ENCODE results near the gene ERCC6L2.

The ERCC6L2 gene

GRCh38 chr9:95971815-95972214 is 96.3 kb downstream of the ERCC6L2 start:
- Histone ChIP-seq H3K27ac (no peak overlapping the region), H3K4me3 (no peak overlapping the region)

- no peak overlapping the region for H3K27ac ChIP-seq
- no peak overlapping the region for H3K4me3 ChIP-seq
Measured at GRCh38 chr9:95974389-95974788, 98.9 kb downstream of the ERCC6L2 start.

DNA sequence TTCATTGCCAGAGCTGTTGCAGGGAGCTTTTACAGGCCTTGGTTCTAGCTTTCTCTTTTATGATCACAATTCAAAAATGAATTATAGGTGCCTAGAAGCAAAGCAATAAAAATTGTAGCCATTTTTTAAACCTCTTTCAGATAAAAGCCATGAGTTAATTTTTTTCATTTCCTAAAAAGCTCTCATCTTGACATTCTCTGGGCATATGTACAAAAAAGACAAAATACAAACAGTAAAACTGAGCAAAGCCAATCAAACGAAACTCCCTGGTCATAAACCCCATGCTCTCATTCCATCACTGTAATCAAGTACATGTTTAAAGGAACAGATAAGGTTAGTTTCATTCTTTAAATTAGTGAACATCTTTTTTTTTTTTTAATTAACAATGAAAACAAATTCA is 101.9 kb downstream of the ERCC6L2 start:
- Histone ChIP-seq H3K4me3 (no peak overlapping the region), H3K27ac (no peak overlapping the region)

- Histone ChIP-seq H3K27ac (no peak overlapping the region), H3K4me3 (no peak overlapping the region)
Measured at GRCh38 chr9:95978106-95978505, 102.6 kb downstream of the ERCC6L2 start.

- Histone ChIP-seq H3K27ac (no peak overlapping the region), H3K4me3 (no peak overlapping the region)
Measured at GRCh38 chr9:95979446-95979845, 104.0 kb downstream of the ERCC6L2 start.

DNA sequence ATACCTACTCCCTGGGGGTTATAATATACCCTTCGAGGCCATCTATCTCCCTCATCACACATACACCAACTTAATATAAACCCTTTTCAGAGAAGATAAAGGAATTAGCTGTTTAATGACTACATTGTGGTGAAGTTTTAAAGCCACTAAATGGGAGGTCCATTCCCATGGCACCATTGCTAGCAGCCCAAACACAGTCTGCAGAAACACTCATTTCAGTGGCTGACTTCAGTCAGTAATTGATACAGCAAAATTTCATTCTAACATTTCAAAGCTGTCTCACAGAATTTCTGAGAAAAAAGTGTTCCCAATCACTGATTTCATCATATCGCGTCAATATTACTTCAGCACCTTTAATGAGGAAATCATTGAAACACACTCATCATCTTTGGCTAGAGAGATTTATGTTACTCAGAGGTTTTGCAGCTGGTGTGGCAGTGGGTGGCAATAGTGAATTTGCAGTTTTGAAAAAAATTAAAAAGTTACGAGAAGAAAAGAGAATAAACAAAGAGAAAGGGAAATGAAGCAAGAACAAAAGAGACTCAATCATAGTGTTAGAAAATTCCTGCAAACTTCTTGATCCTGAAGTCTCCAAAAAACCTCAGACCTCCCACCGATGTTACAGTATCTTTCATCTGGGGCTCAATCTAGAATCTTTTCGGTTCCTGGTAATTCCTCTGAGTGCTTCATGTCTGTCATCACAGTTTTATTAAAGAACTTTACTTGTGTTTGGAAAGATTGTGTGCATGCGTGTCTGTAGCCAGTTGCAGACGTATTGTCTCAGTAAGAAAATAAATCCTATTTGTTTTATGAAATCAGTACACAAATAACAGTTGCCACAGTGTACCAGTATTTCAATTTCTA is 105.0 kb downstream of the ERCC6L2 start:
- no peak overlapping the region for H3K4me3 ChIP-seq

DNA sequence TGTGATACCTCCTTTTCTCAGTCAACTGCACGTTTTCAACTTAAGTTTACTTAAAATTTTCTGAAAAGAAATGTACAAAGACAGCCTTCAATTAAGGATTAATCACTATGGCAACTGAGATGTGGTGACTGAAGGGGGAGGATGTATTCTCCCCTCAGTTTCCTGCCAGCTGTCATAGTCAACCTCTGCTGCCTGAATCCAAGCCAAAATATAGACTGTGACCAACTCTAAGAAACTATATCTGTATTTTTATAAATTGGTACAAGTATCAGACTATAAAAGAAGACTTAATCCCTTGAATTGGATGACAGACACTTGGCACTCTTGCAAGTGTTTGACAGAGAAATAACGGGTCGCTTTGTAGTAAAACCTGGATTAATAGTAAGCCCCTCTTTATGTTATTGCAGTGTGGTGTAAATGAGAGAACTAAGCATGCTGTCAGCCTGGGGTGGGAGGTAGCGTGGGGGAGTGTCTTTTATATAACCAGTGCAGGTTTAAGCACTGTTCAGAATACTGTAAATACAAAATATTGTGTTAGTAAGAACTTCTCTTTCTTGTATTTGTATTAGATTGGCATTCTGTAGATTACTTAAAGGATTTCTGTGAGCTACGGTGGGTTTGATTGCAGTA is 106.4 kb downstream of the ERCC6L2 start:
- Histone ChIP-seq H3K27ac (peak overlapping the region in 1 of 21 experiments; percentile 24), H3K4me3 (no peak overlapping the region)

More for the DNA sequence above, 105.0 kb downstream of the ERCC6L2 start:
- no peak overlapping the region for H3K27ac ChIP-seq

GRCh38 chr9:95985440-95986055 is 110.1 kb downstream of the ERCC6L2 start:
- no peak overlapping the region for H3K27ac ChIP-seq
- no peak overlapping the region for H3K4me3 ChIP-seq

DNA sequence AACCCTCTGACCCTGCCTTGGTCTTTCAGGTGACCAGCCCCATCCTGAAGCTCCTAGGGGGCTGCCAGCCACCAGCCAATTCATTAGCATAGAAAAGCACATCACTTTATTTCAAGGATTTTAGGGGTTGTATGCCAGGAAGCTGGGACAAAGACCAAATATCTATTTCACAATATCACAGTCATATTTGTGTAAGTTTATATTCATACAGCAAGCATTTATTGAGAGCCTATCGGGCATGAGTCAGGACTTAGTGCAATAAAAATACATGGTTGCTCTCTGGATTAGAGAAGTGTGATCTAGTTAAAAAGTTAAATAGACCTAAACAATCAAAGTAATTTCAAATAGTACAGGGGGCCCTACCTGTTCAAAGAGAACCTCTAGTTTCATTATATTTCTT is 113.8 kb downstream of the ERCC6L2 start:
- H3K4me3 ChIP-seq = no peak overlapping the region
- H3K27ac ChIP-seq = no peak overlapping the region

DNA sequence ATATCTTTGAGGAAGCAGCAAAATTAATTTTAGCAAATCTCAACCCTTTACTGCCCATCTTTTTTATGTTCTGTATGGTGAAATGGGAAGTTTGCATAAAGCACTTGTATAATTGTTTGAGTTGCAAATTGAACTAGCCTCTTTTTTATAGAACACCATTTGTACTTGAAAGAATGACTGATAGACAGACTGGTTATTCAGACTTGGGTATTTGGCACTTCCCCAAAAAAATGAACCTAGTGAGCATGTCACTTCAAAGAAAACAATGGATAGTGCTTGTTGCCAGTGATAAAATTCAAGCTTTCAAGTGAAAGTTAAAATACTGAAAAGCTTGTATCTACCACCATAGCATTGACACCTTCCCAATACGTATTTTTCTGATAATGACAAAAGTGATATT is 115.8 kb downstream of the ERCC6L2 start:
- no peak overlapping the region for H3K4me3 ChIP-seq
- H3K27ac ChIP-seq = no peak overlapping the region

GRCh38 chr9:95992536-95992935 is 117.0 kb downstream of the ERCC6L2 start:
- H3K27ac ChIP-seq = no peak overlapping the region
- no peak overlapping the region for H3K4me3 ChIP-seq

DNA sequence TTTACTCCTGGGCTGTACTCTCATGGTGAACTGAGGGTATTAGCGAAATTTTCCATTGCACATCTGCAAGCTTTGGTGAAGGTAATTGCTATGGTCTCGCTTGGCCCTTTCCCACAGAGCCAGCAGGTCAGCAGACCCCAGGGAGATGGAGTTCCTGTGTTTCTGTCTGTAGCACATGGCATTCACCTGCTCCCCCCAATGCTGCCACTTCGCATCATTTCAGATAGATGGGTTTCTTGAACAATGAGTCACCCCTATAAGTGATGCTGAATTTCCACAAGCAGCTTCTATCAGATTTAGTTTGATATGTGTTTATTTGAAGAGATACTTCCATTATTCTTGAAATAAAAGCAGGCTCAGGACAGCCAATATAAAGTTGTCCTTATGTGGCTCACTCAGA is 117.8 kb downstream of the ERCC6L2 start:
- Histone ChIP-seq H3K27ac (no peak overlapping the region), H3K4me3 (no peak overlapping the region)

DNA sequence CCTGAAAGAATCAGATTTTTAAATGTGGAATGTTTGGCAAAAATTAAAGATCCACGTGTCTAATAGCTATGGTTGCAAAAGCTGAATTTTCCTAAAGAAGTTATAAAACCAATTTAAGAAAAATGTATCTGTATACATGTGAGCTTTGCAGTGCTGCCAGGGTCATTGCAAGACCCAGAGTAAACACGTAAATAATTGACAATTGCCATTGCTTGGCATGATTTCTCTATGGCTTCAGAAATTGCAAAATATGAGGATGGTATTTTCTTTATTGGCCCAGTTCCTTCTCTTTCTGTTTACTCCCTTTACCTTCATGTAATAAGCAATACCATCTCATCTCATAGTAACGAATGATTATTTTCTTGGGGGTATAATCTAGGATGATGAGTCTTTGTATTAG is 123.9 kb downstream of the ERCC6L2 start:
- no peak overlapping the region for H3K27ac ChIP-seq
- H3K4me3 ChIP-seq = no peak overlapping the region

GRCh38 chr9:96004379-96004778 is 128.9 kb downstream of the ERCC6L2 start:
- no peak overlapping the region for H3K4me3 ChIP-seq
- H3K27ac ChIP-seq = no peak overlapping the region

DNA sequence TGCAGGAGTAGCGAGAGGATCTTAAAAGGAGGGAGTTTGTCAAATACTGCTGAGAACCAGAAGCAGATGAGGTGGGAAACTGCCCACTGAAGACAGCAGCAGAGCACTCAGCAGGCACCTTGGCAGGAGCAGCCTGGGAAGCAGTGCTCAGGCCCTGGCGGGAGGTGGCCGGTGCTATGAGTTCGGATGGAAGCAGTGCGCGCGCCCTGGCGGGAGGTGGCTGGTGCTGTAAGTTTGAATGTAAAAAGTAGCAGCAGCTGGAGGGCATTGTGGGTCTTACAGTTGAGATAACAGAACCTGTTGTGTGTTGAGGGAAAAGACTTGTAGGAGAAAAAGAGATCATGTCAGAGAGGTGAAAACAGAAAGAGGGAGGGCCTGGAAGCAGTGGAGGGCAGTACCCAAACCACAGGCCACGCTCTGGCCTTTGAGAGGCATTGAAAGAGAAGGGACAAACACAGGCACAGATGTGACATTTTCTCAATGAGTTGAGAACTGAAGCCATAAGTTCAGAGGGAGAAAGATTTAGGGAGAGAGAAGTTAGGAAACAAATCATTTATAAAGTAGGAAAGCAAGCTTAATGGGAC is 130.9 kb downstream of the ERCC6L2 start:
- no peak overlapping the region for H3K27ac ChIP-seq
- no peak overlapping the region for H3K4me3 ChIP-seq

DNA sequence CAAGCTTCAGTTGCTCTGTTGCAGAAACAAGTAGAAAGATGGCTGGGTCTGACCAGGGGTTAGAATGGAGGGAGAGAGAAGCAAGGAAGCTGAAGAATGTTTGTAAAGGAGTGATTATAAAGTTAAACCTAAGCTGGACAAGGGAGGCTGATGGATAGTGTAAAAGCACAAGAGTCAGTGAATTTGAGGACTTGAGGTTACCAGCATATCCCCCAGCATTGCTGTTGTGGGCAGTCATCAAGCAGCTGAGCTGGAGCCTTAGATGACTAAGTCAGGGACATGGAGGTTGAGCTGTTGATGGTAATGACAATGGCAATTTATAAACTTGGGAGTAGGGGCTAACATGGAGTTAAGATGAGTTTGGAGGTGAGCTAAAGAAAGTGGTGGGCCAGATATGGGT is 131.5 kb downstream of the ERCC6L2 start:
- no peak overlapping the region for H3K4me3 ChIP-seq
- no peak overlapping the region for H3K27ac ChIP-seq

GRCh38 chr9:96008502-96009222 is 133.2 kb downstream of the ERCC6L2 start:
- no peak overlapping the region for H3K4me3 ChIP-seq
- no peak overlapping the region for H3K27ac ChIP-seq

GRCh38 chr9:96009223-96009602 is 133.7 kb downstream of the ERCC6L2 start:
- Histone ChIP-seq H3K27ac (no peak overlapping the region), H3K4me3 (no peak overlapping the region)

DNA sequence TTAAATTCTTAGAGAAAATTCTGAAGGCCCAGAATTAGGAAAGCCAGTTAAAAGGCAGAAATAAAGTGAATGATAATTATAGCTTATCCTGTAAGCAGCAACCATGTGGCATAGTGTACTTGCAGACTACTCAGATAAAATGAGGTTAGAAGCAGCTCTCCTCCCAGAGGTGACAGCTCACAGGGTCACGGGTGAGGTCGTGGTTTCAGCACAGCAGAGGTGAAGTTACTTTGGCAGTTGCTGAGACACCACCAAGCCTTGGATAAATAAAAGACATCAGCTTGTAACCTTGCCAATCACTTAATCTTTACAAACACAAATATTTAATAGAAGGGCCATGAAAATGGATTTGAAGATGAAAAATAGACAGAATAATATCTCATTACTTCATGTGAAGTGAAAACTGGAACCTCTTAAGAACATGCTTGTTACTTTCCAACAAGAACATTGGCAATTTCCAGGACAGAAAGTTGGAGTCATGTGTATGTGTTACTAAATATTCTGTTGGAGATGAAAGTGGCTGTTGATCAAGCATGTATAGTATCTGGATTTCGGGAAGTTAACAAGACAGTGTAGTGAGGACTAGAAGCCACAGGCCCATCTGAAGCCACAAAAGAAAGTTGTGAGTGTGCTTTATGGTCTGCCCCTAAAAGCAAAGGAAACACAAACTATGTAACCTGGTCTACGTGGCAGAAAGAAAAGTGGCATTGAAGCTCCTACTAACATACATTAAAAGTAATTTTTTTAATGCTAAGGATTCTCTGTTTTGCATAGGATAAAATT is 134.4 kb downstream of the ERCC6L2 start:
- no peak overlapping the region for H3K4me3 ChIP-seq
- no peak overlapping the region for H3K27ac ChIP-seq
